ENCODE results near the gene MRGPRF. TPM values are rescaled to one million over a fixed set of nuclear protein-coding genes. Genes with fewer than 3 reads are reported as not detected.
"Not testable (repeated sequence)": the region's sequence is repeated elsewhere in the genome, so short reads cannot be mapped to it uniquely, and the experiment has no call there.

Gene MRGPRF
- total RNA-seq, 1 donor from 2014 or later: 4.9 TPM

DNA sequence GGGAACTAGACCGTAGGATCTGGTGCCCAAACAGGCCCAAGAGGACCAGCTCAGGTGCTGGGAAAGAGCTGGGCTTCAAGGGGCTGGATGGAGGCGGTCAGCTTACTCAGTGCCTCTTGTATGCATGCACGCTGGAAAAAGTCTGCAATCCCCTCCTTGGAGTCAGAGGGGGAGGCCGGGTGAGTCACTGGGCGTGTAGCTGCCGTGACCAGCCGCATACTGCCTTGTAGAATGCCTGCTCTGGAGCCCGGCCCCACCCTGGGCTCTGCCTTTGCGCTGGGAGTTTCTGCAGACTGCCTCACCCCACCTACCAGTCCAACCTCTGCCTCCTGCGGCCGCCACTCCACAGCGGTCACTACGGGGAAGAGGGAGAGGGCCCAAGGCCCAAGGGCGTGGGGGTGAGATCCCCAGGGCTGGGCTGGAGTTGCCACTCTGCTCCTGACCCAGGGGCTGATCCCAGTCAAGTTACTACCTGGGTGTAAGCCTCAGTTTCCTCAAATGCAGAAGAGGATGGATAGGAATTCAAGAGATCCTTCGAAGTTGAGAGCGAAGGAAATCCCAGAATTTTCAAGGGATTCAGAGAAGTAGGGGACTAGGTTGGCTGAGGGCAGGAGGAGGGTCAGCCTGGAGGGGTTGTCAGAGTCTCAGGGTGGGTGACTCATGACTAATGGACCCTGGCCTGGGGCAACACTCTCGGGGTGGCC, 4.2 kb downstream of the MRGPRF start:
- ATAC-seq (ENCODE audit: poor library complexity): peak; percentile 22
- DNase-seq: peak; percentile 81
- intact Hi-C loops (cut with DNase I): no loop called here

DNA sequence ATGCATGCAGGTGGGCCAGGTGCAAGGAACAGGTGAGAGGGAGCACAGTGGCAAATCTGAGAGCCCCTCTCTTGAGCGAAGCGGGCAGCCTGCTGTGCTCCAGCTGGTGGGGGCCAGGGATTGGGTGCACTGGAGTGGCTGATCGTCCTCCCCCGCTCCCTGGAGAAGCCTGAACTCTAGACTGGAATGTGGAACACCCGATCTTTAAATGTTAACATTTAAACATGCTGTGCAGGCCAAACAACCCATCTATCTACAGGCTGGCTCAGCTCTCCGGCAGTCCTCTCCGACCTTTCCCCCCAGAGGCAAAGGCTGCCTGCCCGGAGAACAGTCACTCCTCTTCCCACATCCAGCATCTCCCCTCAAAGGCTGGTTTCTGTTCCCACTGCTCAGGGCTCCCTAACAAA, 5.1 kb downstream of the MRGPRF start:
- ATAC-seq (ENCODE audit: poor library complexity): no peak
- peak; percentile 30 for DNase-seq
- intact Hi-C loops (cut with DNase I): no loop called here

DNA sequence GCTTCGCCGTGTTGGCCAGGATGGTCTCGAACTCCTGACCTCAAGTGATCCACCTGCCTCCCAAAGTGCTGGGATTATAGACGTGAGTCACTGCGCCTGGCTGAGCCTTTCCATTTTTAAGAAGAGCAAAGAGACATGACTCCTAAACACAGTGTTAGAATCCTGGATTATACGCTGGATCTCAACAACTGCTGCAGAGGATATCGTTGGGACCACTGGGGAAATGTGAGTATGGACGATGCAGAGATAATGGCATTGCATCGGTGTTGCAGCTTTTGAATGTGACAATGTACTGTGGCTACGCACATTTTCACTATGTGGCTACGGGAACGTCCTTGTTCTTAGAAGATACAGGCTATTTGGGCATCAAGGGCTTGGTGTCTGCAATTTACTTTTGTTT, 6.2 kb downstream of the MRGPRF start:
- intact Hi-C loops (cut with DNase I): no loop called here
- ATAC-seq (ENCODE audit: poor library complexity): no peak
- DNase-seq: no peak

DNA sequence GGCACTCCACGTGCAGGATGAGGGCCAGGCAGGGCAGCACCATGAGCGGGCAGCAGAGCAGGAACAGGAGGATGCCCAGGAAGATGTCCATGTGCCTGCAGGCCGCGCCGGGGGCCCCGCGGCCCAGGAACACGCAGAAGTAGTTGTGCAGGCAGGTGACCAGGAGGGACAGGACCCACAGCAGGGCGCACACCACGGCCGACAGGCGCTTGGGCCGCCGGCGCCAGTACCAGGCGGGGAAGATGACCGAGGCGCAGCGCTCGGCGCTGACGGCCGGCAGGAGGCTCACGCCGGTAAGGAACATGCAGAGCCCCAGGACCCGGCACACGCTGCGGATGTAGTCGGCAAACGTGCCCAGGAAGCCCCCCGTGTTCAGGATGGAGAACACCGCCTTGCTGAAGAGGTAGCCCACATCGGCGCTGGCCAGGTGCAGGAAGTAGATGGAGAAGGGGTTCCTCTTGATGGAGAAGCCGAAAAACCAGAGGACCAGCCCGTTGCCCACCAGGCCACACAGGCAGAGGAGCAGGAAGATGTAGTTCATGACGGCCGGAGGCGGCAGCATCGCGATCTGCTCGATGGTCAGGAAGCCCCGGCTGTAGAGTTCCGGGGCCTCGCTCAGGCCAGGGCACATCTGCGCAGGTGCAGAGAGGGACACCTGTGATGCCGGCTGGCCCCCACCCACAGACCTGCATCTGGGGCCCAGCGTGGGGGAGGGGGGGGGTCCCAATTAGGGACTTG, 7.2 kb downstream of the MRGPRF start:
- intact Hi-C loops (cut with DNase I): no loop called here
- peak; percentile 37 for DNase-seq
- no peak for ATAC-seq (ENCODE audit: poor library complexity)

DNA sequence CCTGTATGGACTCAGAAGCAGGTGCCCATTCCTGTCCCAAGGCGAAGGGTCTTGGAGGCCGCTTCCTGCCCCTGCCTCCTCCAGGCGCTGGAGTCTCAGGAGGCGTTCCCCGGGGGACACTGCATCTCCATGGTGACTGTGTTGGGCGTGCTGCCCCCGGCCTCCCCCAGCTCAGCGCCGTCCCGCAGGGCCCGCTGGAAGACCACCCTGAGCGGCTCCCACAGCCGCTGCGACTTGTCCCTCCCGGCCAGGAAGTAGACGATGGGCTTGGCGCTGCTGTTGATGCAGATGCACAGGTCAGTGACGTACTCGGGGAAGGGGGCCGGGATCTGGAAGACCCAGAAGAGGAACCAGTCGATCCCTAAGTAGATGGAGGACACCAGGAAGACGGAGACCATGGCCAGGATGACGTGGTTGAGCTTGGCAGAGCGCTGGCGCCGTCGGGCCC, 7.8 kb downstream of the MRGPRF start:
- ATAC-seq (ENCODE audit: poor library complexity): no peak
- intact Hi-C loops (cut with DNase I): no loop called here

DNA sequence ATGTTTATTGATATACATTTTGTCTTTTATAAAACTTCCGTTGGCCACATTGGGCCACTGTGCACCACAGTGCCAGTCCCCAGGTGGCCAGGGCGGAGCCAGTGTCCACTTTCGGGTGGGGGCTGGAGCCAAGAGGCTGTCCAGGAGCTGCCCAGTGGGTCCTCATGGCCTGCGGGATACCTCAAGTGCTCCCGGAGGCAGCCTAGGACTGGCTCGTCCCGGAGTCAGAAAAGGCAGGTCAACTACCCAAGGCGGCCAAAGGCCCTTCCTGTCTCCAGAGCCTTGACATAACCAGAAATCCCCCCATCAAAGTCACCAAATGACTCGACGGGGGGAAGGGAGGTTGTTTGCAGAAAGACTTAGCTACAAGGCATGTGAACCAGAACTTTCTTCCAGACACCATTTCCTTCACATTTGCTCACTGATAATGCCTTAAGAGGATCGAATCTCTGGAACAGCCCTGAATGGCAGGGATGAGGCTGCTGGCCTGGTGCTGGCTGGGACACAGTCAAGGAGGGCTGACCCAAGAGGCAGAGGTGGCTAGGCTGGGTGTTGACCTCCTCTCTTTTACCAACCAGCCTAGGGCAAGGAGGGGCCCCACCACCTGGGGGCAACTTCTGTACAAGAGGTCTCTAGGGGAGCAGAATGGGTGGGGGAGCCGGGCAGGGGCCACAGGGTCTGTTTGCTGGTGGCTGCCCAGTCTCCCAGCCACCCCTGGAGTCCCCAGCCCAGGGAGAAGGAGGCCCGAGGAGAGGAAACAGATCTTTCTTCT, 8.4 kb downstream of the MRGPRF start:
- intact Hi-C loops (cut with DNase I): no loop called here
- ATAC-seq (ENCODE audit: poor library complexity) (no peak), DNase-seq (peak; percentile 32)

More for the DNA sequence above, 7.8 kb downstream of the MRGPRF start:
- peak; percentile 37 for DNase-seq

DNA sequence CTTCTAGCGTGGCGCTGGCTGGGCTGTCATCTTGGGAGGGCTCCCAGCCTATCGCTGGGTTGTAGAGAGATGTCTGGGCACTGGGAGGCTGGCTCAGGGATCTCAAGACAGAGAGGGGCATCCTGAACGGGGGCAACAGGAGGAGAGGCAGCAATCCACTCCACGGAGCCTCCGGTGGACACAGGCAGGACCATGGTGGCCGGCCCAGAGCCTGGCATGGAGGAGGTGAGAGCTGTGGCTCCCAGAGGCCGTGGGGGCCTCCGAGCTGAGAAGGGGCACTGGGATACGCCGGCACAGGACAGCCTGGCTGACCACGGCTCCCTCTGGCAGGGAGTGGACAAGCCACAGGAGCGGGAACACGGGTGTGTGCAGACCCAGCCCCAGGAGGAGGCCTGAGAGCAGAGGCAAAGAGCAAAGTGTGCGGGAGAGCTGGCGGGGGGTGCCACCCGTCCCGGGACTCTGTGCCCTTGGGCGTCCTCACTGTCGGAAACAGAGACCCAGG, 9.1 kb downstream of the MRGPRF start:
- intact Hi-C loops (cut with DNase I): no loop called here
- DNase-seq: no peak
- no peak for ATAC-seq (ENCODE audit: poor library complexity)

DNA sequence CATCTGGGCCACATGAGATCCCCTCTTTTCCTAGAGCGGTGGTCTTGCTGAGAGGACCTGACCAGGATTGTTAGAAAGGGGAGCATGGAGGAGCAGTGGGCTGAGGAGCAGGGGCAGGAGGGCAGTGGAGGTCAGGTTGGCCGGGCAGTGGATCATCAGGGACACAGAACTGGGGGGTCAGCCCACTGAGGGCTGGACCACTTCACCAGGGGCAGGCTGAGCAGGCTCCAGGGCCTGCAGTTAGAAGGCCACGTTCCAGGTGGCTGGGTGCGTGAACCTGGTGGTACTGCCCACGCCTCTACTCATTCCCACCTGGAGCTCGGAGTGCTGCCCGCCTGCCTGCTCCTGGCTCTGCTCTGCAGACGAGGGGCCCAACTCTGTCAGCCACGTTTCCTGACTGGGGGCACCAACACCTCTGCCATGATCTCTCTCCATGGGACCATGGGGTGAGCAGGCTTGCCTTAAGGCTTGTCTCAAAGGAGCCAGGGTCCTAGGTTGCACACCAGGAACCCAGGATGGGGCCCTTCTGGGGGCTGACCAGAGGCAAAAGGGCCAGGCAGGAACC, 9.7 kb downstream of the MRGPRF start:
- ATAC-seq (ENCODE audit: poor library complexity): no peak
- intact Hi-C loops (cut with DNase I): no loop called here
- DNase-seq: peak; percentile 35

DNA sequence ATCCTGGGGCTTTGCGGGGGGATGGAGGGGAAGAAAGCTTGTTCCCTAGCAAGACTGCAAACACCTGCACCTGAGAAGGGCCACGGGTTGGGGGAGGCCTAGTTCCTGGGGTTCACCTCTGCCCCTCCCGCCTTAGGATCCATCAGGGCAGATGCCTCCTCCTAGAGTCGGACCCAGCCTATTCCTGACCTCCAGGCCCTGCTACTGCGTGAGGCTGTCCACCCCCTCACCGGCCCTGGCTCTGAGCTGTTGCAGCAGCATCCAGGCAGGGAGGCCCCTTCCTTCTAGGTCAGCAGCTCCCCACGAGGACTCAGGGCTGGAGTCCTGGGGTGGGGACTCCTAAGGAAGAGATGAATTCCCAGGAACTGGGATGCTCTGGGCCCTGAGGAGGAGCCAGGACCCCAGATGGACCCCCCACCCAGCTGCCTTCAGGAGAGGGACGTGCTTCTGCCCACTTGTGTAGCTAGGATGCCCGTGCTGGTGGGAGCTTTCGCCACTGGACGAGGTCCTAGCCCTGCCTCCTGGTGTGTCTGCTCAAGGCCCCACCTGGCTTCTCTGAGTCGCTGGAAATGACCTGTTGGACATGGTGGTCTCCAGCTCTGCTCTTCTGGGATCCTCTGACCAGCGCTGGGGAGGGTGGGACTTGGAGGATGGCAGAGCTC, 10.3 kb downstream of the MRGPRF start:
- ATAC-seq (ENCODE audit: poor library complexity): no peak
- DNase-seq: peak; percentile 29
- intact Hi-C loops (cut with DNase I): no loop called here

DNA sequence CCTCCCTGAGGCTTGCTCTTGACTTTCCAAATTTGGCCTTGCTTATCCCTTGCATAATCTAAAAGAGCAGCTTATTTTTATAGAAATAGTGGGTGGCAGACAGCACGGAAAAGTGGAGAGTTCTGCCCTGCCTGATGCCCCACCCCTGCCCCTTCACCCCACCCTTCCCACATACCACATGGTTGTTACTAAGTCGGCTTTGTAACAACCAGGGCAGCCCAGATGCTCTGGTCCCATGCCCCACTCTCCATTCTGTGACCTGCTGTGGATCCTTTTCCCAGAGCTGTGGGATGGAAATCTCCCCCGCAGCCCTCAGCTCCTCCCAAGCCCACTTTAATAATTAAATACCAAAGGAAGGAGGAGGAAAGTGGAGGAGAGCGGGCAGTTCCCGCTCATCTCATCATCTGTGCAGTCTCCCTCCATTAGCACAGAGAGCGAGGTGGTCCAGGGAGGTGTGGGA, 10.9 kb downstream of the MRGPRF start:
- intact Hi-C loops (cut with DNase I): no loop called here
- ATAC-seq (ENCODE audit: poor library complexity) (no peak), DNase-seq (peak; percentile 3)

DNA sequence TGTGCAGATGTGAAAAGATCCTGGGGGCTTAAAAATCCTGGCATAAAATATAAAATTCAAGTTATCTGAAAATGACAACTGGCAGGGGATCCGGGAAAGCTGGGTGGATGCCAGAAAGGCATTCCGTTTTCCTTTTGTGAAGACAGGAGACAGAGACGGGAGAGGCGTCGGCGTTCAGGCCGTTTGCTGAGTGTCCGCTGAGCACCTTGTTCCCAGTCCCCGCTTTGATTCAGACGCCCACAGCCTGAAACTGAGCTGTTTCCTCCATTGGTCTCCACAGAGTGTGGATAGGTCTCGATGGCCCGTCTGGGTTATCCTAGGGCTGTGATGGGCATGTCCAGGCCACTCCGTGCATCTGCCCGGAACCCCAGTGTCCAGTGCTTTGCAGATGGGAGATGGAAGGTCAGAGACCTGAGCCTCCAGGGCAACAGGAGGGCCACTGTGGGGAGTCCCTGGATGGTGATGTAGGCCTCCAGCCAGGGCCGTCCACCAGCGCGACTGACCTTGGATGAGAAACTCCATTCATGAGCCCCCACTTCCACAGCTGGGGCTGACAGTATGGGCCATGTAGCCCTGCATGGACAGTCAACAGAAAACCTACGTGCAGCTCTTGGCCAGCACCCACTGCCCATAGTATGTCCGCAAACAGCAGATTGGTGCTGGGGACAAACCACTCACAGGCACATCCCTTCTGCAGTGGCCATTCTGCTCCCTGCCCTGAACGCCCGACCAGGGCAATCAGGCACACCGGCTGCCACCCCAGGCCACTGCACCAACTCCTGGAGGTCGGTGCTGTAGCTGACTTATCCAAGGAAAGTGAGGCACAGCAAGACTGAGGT, 11.6 kb downstream of the MRGPRF start:
- DNase-seq: peak; percentile 34
- no peak for ATAC-seq (ENCODE audit: poor library complexity)
- intact Hi-C loops (cut with DNase I): no loop called here

DNA sequence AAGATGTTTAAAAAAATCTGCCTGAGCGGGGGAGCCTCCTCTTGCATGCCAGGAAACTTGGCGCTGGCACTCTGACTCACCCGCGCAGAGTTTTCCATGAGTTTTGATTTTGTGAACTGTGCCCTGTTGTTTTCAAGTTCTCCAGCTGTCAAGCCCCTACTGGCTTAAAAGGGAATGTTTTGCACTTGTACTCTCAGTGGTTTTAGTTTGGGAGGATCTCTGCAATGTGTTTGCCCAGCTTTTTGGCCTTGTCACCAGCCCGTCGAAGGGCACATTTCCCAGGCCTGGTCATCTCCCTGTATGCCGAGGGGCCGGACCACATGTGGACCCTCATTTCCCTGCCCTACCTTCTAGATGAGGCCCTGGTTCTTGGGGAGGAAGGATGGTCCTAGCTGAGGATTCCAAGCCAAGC, 12.2 kb downstream of the MRGPRF start:
- DNase-seq (peak; percentile 51), ATAC-seq (ENCODE audit: poor library complexity) (peak; percentile 33)
- intact Hi-C loops (cut with DNase I): no loop called here

DNA sequence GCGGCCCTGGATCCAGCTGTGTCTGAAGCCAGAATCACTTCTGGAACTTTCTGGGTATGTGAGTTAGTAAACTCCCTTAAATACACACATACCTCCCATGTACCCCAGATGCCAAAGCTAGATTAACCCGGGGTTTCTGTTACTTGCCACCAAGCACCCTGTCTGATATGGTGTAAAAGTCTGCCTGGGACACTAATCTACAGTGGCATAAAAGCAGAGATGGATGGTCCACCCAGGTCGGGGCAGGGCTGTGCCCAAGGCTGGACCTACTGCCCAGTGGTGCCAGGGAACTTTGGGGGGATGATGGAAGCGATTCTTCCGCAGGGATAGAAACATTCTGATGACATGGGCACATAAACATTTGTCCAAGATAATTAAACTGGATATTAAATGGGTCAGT, 12.7 kb downstream of the MRGPRF start:
- intact Hi-C loops (cut with DNase I): no loop called here
- no peak for ATAC-seq (ENCODE audit: poor library complexity)

DNA sequence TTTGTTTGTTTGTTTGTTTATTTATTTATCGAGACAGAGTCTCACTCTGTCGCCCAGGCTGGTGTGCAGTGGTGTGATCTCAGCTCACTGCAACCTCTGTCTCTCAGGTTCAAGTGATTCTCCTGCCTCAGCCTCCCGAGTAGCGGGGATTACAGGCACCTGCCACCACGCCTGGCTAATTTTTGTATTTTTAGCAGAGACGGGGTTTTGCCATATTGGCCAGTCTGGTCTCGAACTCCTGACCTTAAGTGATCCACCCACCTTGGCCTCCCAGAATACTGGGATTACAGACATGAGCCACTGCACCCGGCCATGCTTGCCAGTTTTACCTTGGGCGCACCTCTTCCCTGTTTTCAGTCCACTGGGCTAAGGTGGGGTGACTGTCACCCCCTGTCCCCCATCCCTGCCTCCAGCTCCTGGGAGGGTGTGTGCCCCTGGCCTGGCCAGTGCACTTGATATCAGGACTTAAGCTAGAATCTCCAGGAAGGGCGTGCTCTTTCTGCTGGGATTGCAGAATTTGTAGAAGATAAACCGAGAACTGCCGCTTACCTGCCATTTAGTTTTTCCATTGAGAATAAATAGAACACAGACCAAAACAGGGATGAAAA, 13.2 kb downstream of the MRGPRF start:
- intact Hi-C loops (cut with DNase I); ATAC-seq (ENCODE audit: poor library complexity): not testable (repeated sequence)
- DNase-seq: peak; percentile 18

More for the DNA sequence above, 12.7 kb downstream of the MRGPRF start:
- DNase-seq: no peak

DNA sequence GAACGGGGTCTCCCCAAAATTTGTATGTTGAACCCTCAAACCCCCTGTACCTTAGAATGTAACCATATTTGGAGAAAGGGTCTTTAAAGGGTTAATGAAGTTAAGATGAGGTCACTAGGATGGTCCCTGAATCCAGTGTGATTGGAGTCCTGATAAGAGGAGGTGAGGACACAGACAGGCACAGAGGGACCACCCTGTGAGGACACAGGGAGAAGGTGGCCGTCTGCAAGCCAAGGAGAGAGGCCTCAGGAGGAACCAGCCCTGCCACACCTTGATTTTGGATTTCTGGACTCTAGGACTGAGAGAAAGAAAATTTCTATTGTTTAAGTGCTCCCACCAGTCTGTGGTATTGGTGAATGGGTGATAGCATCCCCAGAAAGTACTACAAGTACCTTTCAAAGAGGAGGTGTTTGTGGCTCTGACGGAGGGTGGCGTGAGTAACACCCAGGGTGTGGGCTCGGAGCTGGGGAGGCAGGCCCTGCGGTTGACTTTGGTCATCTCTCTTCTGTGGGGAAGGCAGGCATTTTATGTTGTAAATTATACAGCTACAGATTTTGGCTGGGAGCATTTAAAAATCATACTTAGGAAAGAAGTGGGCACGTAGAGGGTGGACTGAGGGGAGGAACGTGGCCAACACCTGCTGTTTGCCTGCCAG, 13.8 kb downstream of the MRGPRF start:
- intact Hi-C loops (cut with DNase I): no loop called here
- DNase-seq: peak; percentile 8
- no peak for ATAC-seq (ENCODE audit: poor library complexity)

DNA sequence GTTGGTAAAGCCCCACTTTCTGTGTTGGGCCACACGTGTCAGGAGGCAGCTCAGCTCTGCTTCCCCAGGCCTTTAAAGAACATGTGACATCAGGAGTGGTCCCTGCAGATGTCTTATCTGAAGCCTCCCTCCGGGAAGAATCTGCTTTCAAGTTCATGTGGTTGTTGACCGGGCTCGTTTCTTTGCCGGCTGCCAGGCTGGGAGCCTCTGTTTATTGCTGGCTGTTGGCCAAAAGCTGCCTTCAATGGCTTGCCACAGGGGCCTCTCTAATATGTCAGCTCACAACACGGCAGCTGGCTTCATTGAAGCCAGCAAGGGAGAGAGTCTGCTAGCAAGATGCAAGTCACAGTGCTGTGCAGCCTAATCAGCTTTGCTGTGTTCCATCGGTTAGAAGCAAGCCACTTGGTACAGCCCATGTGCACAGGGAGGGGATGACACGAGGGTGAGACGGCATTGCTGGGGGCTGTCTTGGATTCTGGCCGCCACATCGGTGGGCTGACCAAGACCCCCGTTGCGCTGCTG, 14.6 kb downstream of the MRGPRF start:
- peak; percentile 32 for ATAC-seq (ENCODE audit: poor library complexity)
- peak; percentile 44 for DNase-seq
- intact Hi-C loops (cut with DNase I): no loop called here

Measured in Right ventricle myocardium superior (tissue), 1 donor.